ENCODE data around the gene BCL2L2.

- TF ChIP-seq MYBL2 (IDR thresholded peaks at IDR 0.05; ENCODE audit: low read depth) (no peak), MYBL2 (CRISPR knock-in tag; IDR thresholded peaks at IDR 0.05; ENCODE audit: borderline replicate concordance) (no peak), ZNF695 (CRISPR knock-in tag; IDR thresholded peaks at IDR 0.05) (no peak), RBBP5 (IDR thresholded peaks at IDR 0.05; ENCODE audit: borderline replicate concordance, insufficient read depth, low read length, poor library complexity, severe bottlenecking) (no peak), ZNF232 (CRISPR knock-in tag; IDR thresholded peaks at IDR 0.05) (no peak), ZBTB7A (IDR thresholded peaks at IDR 0.05; ENCODE audit: borderline replicate concordance, control insufficient read depth, low read depth, low read length) (peak; percentile 51; the same call in 1 of the 2 replicates), KDM4B (IDR thresholded peaks at IDR 0.05; ENCODE audit: borderline replicate concordance in 2 of 2, low read depth in 1 of 2) (no peak), BRD4 (IDR thresholded peaks at IDR 0.05) (no peak), HNRNPL (IDR thresholded peaks at IDR 0.05; ENCODE audit: low read depth, low read length) (peak; percentile 28; the same call in 1 of the 2 replicates), UBTF (IDR thresholded peaks at IDR 0.05; ENCODE audit: borderline replicate concordance in 1 of 2, low read depth in 2 of 2, low read length in 2 of 2) (peak in 1 of 2 experiments; percentile 48; a peak in 2 of 4 replicates), GATAD2A (IDR thresholded peaks at IDR 0.05) (no peak)
- TF ChIP-seq, protein P1, sequence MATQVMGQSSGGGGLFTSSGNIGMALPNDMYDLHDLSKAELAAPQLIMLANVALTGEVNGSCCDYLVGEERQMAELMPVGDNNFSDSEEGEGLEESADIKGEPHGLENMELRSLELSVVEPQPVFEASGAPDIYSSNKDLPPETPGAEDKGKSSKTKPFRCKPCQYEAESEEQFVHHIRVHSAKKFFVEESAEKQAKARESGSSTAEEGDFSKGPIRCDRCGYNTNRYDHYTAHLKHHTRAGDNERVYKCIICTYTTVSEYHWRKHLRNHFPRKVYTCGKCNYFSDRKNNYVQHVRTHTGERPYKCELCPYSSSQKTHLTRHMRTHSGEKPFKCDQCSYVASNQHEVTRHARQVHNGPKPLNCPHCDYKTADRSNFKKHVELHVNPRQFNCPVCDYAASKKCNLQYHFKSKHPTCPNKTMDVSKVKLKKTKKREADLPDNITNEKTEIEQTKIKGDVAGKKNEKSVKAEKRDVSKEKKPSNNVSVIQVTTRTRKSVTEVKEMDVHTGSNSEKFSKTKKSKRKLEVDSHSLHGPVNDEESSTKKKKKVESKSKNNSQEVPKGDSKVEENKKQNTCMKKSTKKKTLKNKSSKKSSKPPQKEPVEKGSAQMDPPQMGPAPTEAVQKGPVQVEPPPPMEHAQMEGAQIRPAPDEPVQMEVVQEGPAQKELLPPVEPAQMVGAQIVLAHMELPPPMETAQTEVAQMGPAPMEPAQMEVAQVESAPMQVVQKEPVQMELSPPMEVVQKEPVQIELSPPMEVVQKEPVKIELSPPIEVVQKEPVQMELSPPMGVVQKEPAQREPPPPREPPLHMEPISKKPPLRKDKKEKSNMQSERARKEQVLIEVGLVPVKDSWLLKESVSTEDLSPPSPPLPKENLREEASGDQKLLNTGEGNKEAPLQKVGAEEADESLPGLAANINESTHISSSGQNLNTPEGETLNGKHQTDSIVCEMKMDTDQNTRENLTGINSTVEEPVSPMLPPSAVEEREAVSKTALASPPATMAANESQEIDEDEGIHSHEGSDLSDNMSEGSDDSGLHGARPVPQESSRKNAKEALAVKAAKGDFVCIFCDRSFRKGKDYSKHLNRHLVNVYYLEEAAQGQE (IDR thresholded peaks at IDR 0.05; ENCODE audit: borderline replicate concordance), result no peak
- TF ChIP-seq, protein P1 (CRISPR knock-in tag; IDR thresholded peaks at IDR 0.05; ENCODE audit: low read depth), result 0 out of 2 replicates have a peak, but pooled peaks have one; percentile 13
Observed at GRCh38 chr14:23302290-23303225, 4.1 kb upstream of the BCL2L2 start, which contains the start of gene PPP1R3E.

Data from K562 (cell line).